Measurements from ENCODE around the gene TOR1AIP2. TPM values are rescaled to one million over a fixed set of nuclear protein-coding genes. Genes with fewer than 3 reads are reported as not detected.
"Not testable (repeated sequence)": the region's sequence is repeated elsewhere in the genome, so short reads cannot be mapped to it uniquely, and the experiment has no call there.

The TOR1AIP2 gene
- total and polyA plus RNA-seq, 12 donors = 8.1 to 63.3 (median 52.2) TPM

- DNase-seq (no peak), ATAC-seq (no peak)
- WGBS, 2 donors = 75 to 83% methylated on average over 3 of the region's 3 CpGs
- peaks cover 0 to 91% (median 27%) of the 10 kb centered on the region in 9 donors for H3K36me3 ChIP-seq
- H3K4me3 ChIP-seq = no peak overlapping the region
- H3K27ac ChIP-seq = no peak overlapping the region
- H3K4me1 ChIP-seq = peaks cover 0 to 10% (median 0%) of the 10 kb centered on the region in 9 donors
- no peaks in the 10 kb centered on the region for H3K9me3 ChIP-seq
- intact Hi-C loops (cut with DNase I) = loop anchor here in 2 of 10 donors (10.0 kb wide), 2 partner anchors 164 to 314 kb away; no protein-coding TSS in a partner anchor
- no peak for TF ChIP-seq CTCF (IDR thresholded peaks at IDR 0.05)
- no peaks in the 10 kb centered on the region for H3K27me3 ChIP-seq
Observed at GRCh38 chr1:179860652-179861051, 17.0 kb downstream of the TOR1AIP2 start.

- WGBS, 2 donors = 93 to 97% methylated on average over 4 of the region's 4 CpGs
- TF ChIP-seq CTCF (IDR thresholded peaks at IDR 0.05) = no peak
- DNase-seq (no peak), ATAC-seq (no peak)
- no peaks in the 10 kb centered on the region for H3K9me3 ChIP-seq
- no peaks in the 10 kb centered on the region for H3K4me1 ChIP-seq
- no peak overlapping the region for H3K27ac ChIP-seq
- peaks cover 0 to 90% (median 27%) of the 10 kb centered on the region in 9 donors for H3K36me3 ChIP-seq
- intact Hi-C loops (cut with DNase I) = no loop called here
- no peaks in the 10 kb centered on the region for H3K27me3 ChIP-seq
- H3K4me3 ChIP-seq = no peak overlapping the region
Observed at GRCh38 chr1:179857009-179857408, 20.6 kb downstream of the TOR1AIP2 start.

- Histone ChIP-seq H3K36me3 (peaks cover 0 to 90% (median 34%) of the 10 kb centered on the region in 9 donors), H3K27ac (no peak overlapping the region), H3K9me3 (no peaks in the 10 kb centered on the region), H3K27me3 (no peaks in the 10 kb centered on the region), H3K4me3 (no peak overlapping the region), H3K4me1 (no peaks in the 10 kb centered on the region)
- no peak for TF ChIP-seq CTCF (IDR thresholded peaks at IDR 0.05)
- intact Hi-C loops (cut with DNase I) = no loop called here
- 95 to 98% methylated on average over 2 of the region's 2 CpGs for WGBS, 2 donors
- no peak for DNase-seq
- ATAC-seq = no peak
Observed at GRCh38 chr1:179856296-179856695, 21.3 kb downstream of the TOR1AIP2 start.

GRCh38 chr1:179855831-179856230, 21.8 kb downstream of the TOR1AIP2 start:
- ATAC-seq; DNase-seq; H3K4me3 ChIP-seq; H3K27me3 ChIP-seq; H3K4me1 ChIP-seq; H3K27ac ChIP-seq; intact Hi-C loops (cut with DNase I); H3K9me3 ChIP-seq: not testable (repeated sequence)
- 96 to 99% methylated on average over 4 of the region's 4 CpGs for WGBS, 2 donors
- peaks cover 0 to 90% (median 36%) of the 10 kb centered on the region in 9 donors for H3K36me3 ChIP-seq

GRCh38 chr1:179853102-179853501, 24.5 kb downstream of the TOR1AIP2 start:
- Histone ChIP-seq H3K4me1 (no peaks in the 10 kb centered on the region), H3K27me3 (no peaks in the 10 kb centered on the region), H3K27ac (no peak overlapping the region), H3K4me3 (no peak overlapping the region), H3K9me3 (no peaks in the 10 kb centered on the region), H3K36me3 (peaks cover 0 to 99% (median 39%) of the 10 kb centered on the region in 9 donors)
- WGBS, 2 donors = 95 to 96% methylated on average over 1 of the region's 1 CpG
- DNase-seq (no peak), ATAC-seq (no peak)
- intact Hi-C loops (cut with DNase I) = no loop called here
- no peak for TF ChIP-seq CTCF (IDR thresholded peaks at IDR 0.05)

All from heart right ventricle (tissue), 16 donors.